Spleen (tissue), 7 donors: ENCODE results near the gene DSCAML1.

ENCODE experiments used
- POLR2A ChIP-seq, 3 donors: fragments of 450-650 bp; IDR thresholded peaks; one replicate each; pipeline ENCODE4 v1.5.1; 2017; ENCODE audit warnings: antibody characterized with exemption in 3 of 3, mild to moderate bottlenecking in 1 of 3
- POLR2AphosphoS5 ChIP-seq, 3 donors: sonication (generic); formaldehyde crosslinking; IDR thresholded peaks; one replicate each; pipeline ENCODE4 v1.5.1; 2017; ENCODE audit warnings: antibody characterized with exemption in 3 of 3
- TF ChIP-seq, protein P1 (sequence below), 11 experiments: fragments of 200-600 bp in 7 of 11; fragments of 450-650 bp in 4 of 11; sonication (generic) in 4 of 11; IDR thresholded peaks in 8 of 11; conservative IDR thresholded peaks in 3 of 11; 1 replicate in 7 of 11; 2 replicates in 4 of 11; pipeline versions ENCODE4 v1.4.0 to v1.8.0; 2016 to 2021; ENCODE audit warnings: antibody characterized with exemption in 11 of 11, inconsistent platforms in 4 of 11, mild to moderate bottlenecking in 1 of 11
- donor health status: DM: no; HTN: no; CAD: no; lungs with moderate emphysema.
- donor health status: DM: no; HTN: no; CAD: no.
- donor health status: DM: no; HTN: no; CAD: no.

DNA sequence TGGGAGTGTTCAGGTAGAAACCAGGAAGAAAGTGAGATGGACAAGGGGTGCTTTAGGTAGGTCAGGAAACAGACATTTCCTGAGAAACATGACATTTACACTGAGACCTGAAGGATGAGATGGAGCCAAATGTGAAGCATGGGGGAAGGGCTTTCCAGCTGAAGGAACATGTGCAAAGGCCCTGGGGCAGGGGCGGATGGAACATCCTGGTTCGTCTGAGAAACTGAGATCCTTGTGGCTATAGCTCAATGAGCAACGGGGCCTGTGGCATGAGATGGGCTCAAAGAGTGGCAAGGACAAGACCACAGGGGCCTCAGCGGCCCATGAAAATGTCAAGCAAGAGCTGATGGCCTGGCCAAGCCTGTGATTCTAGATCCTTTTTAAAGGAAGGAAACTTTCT, 127.4 kb downstream of the DSCAML1 start:
- TF ChIP-seq, protein P1, sequence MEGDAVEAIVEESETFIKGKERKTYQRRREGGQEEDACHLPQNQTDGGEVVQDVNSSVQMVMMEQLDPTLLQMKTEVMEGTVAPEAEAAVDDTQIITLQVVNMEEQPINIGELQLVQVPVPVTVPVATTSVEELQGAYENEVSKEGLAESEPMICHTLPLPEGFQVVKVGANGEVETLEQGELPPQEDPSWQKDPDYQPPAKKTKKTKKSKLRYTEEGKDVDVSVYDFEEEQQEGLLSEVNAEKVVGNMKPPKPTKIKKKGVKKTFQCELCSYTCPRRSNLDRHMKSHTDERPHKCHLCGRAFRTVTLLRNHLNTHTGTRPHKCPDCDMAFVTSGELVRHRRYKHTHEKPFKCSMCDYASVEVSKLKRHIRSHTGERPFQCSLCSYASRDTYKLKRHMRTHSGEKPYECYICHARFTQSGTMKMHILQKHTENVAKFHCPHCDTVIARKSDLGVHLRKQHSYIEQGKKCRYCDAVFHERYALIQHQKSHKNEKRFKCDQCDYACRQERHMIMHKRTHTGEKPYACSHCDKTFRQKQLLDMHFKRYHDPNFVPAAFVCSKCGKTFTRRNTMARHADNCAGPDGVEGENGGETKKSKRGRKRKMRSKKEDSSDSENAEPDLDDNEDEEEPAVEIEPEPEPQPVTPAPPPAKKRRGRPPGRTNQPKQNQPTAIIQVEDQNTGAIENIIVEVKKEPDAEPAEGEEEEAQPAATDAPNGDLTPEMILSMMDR (IDR thresholded peaks at IDR 0.05 in 8 of 11, conservative IDR thresholded peaks at IDR 0.05 in 3 of 11), result no peak
- TF ChIP-seq POLR2AphosphoS5 (IDR thresholded peaks at IDR 0.05) (no peak), POLR2A (IDR thresholded peaks at IDR 0.05) (no peak)
